ENCODE data around the gene DNAH7. TPM values are rescaled to one million over a fixed set of nuclear protein-coding genes. Genes with fewer than 3 reads are reported as not detected.

DNAH7 gene
- total RNA-seq, 1 donor from 2014 or later: not detected

- H3K4me3 Mint-ChIP-seq: no peak overlapping the region
- DNase-seq: no peak
- no peaks in the 10 kb centered on the region for H3K36me3 Mint-ChIP-seq (ENCODE audit: low read depth)
- H3K27me3 Mint-ChIP-seq: peaks cover 3% of the 10 kb centered on the region
- intact Hi-C loops (cut with micrococcal nuclease): no loop called here
- H3K27ac Mint-ChIP-seq: no peak overlapping the region
- H3K4me1 Mint-ChIP-seq: peaks cover 2% of the 10 kb centered on the region
- no peaks in the 10 kb centered on the region for H3K9me3 Mint-ChIP-seq
Observed at GRCh38 chr2:195850764-195851163, 217.9 kb downstream of the DNAH7 start.

GRCh38 chr2:195848119-195848899 is 220.3 kb downstream of the DNAH7 start:
- Mint-ChIP-seq H3K27me3 (peaks cover 3% of the 10 kb centered on the region), H3K27ac (no peak overlapping the region), H3K9me3 (no peaks in the 10 kb centered on the region), H3K36me3 (ENCODE audit: low read depth) (no peaks in the 10 kb centered on the region), H3K4me3 (no peak overlapping the region), H3K4me1 (peaks cover 2% of the 10 kb centered on the region)
- DNase-seq: no peak
- intact Hi-C loops (cut with micrococcal nuclease): no loop called here

GRCh38 chr2:195842932-195843331 is 225.7 kb downstream of the DNAH7 start:
- Mint-ChIP-seq H3K4me3 (no peak overlapping the region), H3K9me3 (no peaks in the 10 kb centered on the region), H3K36me3 (ENCODE audit: low read depth) (no peaks in the 10 kb centered on the region), H3K27me3 (peaks cover 17% of the 10 kb centered on the region), H3K27ac (no peak overlapping the region), H3K4me1 (peaks cover 6% of the 10 kb centered on the region)
- no peak for DNase-seq
- intact Hi-C loops (cut with micrococcal nuclease): no loop called here

GRCh38 chr2:195838002-195838401 is 230.6 kb downstream of the DNAH7 start:
- intact Hi-C loops (cut with micrococcal nuclease): no loop called here
- H3K27ac Mint-ChIP-seq: no peak overlapping the region
- H3K27me3 Mint-ChIP-seq: peaks cover 23% of the 10 kb centered on the region
- H3K4me1 Mint-ChIP-seq: peaks cover 5% of the 10 kb centered on the region
- H3K4me3 Mint-ChIP-seq: no peak overlapping the region
- no peaks in the 10 kb centered on the region for H3K9me3 Mint-ChIP-seq
- no peaks in the 10 kb centered on the region for H3K36me3 Mint-ChIP-seq (ENCODE audit: low read depth)
- DNase-seq: no peak

- no peak for DNase-seq
- Mint-ChIP-seq H3K9me3 (no peaks in the 10 kb centered on the region), H3K36me3 (ENCODE audit: low read depth) (no peaks in the 10 kb centered on the region), H3K27ac (no peak overlapping the region), H3K4me3 (no peak overlapping the region), H3K27me3 (peaks cover 25% of the 10 kb centered on the region), H3K4me1 (no peaks in the 10 kb centered on the region)
- intact Hi-C loops (cut with micrococcal nuclease): no loop called here
Observed at GRCh38 chr2:195836002-195836401, 232.6 kb downstream of the DNAH7 start.

GRCh38 chr2:195834836-195835235 is 233.8 kb downstream of the DNAH7 start:
- intact Hi-C loops (cut with micrococcal nuclease): no loop called here
- Mint-ChIP-seq H3K9me3 (no peaks in the 10 kb centered on the region), H3K27me3 (peaks cover 26% of the 10 kb centered on the region), H3K4me1 (no peaks in the 10 kb centered on the region), H3K4me3 (no peak overlapping the region), H3K36me3 (ENCODE audit: low read depth) (no peaks in the 10 kb centered on the region), H3K27ac (no peak overlapping the region)
- DNase-seq: no peak

- no peaks in the 10 kb centered on the region for H3K9me3 Mint-ChIP-seq
- H3K4me1 Mint-ChIP-seq: no peaks in the 10 kb centered on the region
- no peak overlapping the region for H3K27ac Mint-ChIP-seq
- DNase-seq: no peak
- intact Hi-C loops (cut with micrococcal nuclease): no loop called here
- no peak overlapping the region for H3K4me3 Mint-ChIP-seq
- H3K27me3 Mint-ChIP-seq: peaks cover 9% of the 10 kb centered on the region
- H3K36me3 Mint-ChIP-seq (ENCODE audit: low read depth): no peaks in the 10 kb centered on the region
Observed at GRCh38 chr2:195830968-195831950, 237.4 kb downstream of the DNAH7 start.

- Mint-ChIP-seq H3K27me3 (peaks cover 9% of the 10 kb centered on the region), H3K9me3 (no peaks in the 10 kb centered on the region), H3K36me3 (ENCODE audit: low read depth) (no peaks in the 10 kb centered on the region), H3K4me3 (no peak overlapping the region), H3K4me1 (no peaks in the 10 kb centered on the region), H3K27ac (no peak overlapping the region)
- intact Hi-C loops (cut with micrococcal nuclease): no loop called here
- no peak for DNase-seq
Observed at GRCh38 chr2:195824478-195824877, 244.2 kb downstream of the DNAH7 start.

GRCh38 chr2:195823206-195823605 is 245.4 kb downstream of the DNAH7 start:
- no peaks in the 10 kb centered on the region for H3K4me1 Mint-ChIP-seq
- no peaks in the 10 kb centered on the region for H3K9me3 Mint-ChIP-seq
- no peak for DNase-seq
- H3K27ac Mint-ChIP-seq: no peak overlapping the region
- H3K36me3 Mint-ChIP-seq (ENCODE audit: low read depth): no peaks in the 10 kb centered on the region
- no peak overlapping the region for H3K4me3 Mint-ChIP-seq
- intact Hi-C loops (cut with micrococcal nuclease): no loop called here
- H3K27me3 Mint-ChIP-seq: peaks cover 10% of the 10 kb centered on the region

GRCh38 chr2:195821566-195821932 is 247.1 kb downstream of the DNAH7 start:
- Mint-ChIP-seq H3K36me3 (ENCODE audit: low read depth) (no peaks in the 10 kb centered on the region), H3K27me3 (peaks cover 10% of the 10 kb centered on the region), H3K4me3 (no peak overlapping the region), H3K9me3 (no peaks in the 10 kb centered on the region), H3K27ac (no peak overlapping the region), H3K4me1 (no peaks in the 10 kb centered on the region)
- intact Hi-C loops (cut with micrococcal nuclease): no loop called here
- DNase-seq: no peak

- DNase-seq: no peak
- Mint-ChIP-seq H3K27ac (no peak overlapping the region), H3K4me1 (no peaks in the 10 kb centered on the region), H3K27me3 (peaks cover 10% of the 10 kb centered on the region), H3K4me3 (no peak overlapping the region), H3K9me3 (no peaks in the 10 kb centered on the region), H3K36me3 (ENCODE audit: low read depth) (no peaks in the 10 kb centered on the region)
- intact Hi-C loops (cut with micrococcal nuclease): no loop called here
Observed at GRCh38 chr2:195820867-195821565, 247.6 kb downstream of the DNAH7 start.

GRCh38 chr2:195820373-195820772 is 248.3 kb downstream of the DNAH7 start:
- no peaks in the 10 kb centered on the region for H3K9me3 Mint-ChIP-seq
- no peak overlapping the region for H3K27ac Mint-ChIP-seq
- no peak for DNase-seq
- intact Hi-C loops (cut with micrococcal nuclease): no loop called here
- H3K27me3 Mint-ChIP-seq: peaks cover 8% of the 10 kb centered on the region
- no peak overlapping the region for H3K4me3 Mint-ChIP-seq
- H3K4me1 Mint-ChIP-seq: no peaks in the 10 kb centered on the region
- H3K36me3 Mint-ChIP-seq (ENCODE audit: low read depth): no peaks in the 10 kb centered on the region

GRCh38 chr2:195819276-195819675 is 249.4 kb downstream of the DNAH7 start:
- H3K27me3 Mint-ChIP-seq: peaks cover 8% of the 10 kb centered on the region
- intact Hi-C loops (cut with micrococcal nuclease): no loop called here

GRCh38 chr2:195818526-195818925 is 250.1 kb downstream of the DNAH7 start:
- Mint-ChIP-seq H3K36me3 (ENCODE audit: low read depth) (no peaks in the 10 kb centered on the region), H3K27me3 (peaks cover 6% of the 10 kb centered on the region), H3K9me3 (no peaks in the 10 kb centered on the region), H3K4me3 (no peak overlapping the region), H3K27ac (no peak overlapping the region), H3K4me1 (no peaks in the 10 kb centered on the region)
- intact Hi-C loops (cut with micrococcal nuclease): no loop called here
- no peak for DNase-seq

More at GRCh38 chr2:195819276-195819675, 249.4 kb downstream of the DNAH7 start:
- no peak overlapping the region for H3K4me3 Mint-ChIP-seq
- DNase-seq: no peak
- no peaks in the 10 kb centered on the region for H3K36me3 Mint-ChIP-seq (ENCODE audit: low read depth)
- no peaks in the 10 kb centered on the region for H3K9me3 Mint-ChIP-seq
- H3K4me1 Mint-ChIP-seq: no peaks in the 10 kb centered on the region
- no peak overlapping the region for H3K27ac Mint-ChIP-seq
